HL-60 (cell line): ENCODE results near the gene PRRC2C.

Experiments
- DNase-seq, 2 experiments: peaks; one replicate each; pipeline ENCODE4 v3.0.0-alpha.2; 2010 to 2020; ENCODE audit warnings: low read depth in 1 of 2, low spot score in 1 of 2
- H3K27ac ChIP-seq: fragments of 250-450 bp; sonication (Bioruptor Pico); replicated peaks from 2 replicates; pipeline ENCODE4 v1.5.1; 2020; ENCODE audit warnings: mild to moderate bottlenecking, moderate library complexity
- H3K27me3 ChIP-seq: fragments of 250-450 bp; sonication (Bioruptor Pico); 2 replicates; pipeline ENCODE4 v1.5.1; 2021; ENCODE audit warnings: mild to moderate bottlenecking, moderate library complexity; ENCODE audit not compliant: insufficient read depth, poor library complexity, severe bottlenecking
- H3K4me3 ChIP-seq: replicated peaks from 2 replicates; pipeline ENCODE4 v1.5.1; 2011; ENCODE audit warnings: mild to moderate bottlenecking, control low read depth, low read length; ENCODE audit not compliant: insufficient read depth
- CTCF ChIP-seq: IDR thresholded peaks from one replicate; pipeline ENCODE4 v1.5.1; 2011; ENCODE audit warnings: low read length, control low read depth, inconsistent platforms; ENCODE audit not compliant: insufficient read depth
- GABPA ChIP-seq: IDR thresholded peaks from 2 replicates; pipeline ENCODE4 v1.6.1; 2012; ENCODE audit warnings: low read depth
- POLR2AphosphoS5 ChIP-seq: IDR thresholded peaks from 2 replicates; pipeline ENCODE4 v1.6.1; 2012; ENCODE audit warnings: low read depth
- REST ChIP-seq: IDR thresholded peaks from 2 replicates; pipeline ENCODE4 v1.6.1; 2012; ENCODE audit warnings: low read depth; ENCODE audit not compliant: insufficient replicate concordance
- SPI1 ChIP-seq: IDR thresholded peaks from 2 replicates; pipeline ENCODE4 v1.6.1; 2012; ENCODE audit warnings: low read depth, mild to moderate bottlenecking, borderline replicate concordance

PRRC2C gene

GRCh38 chr1:171500803-171501202 is 15.5 kb downstream of the PRRC2C start:
- DNase-seq: no peak
- Histone ChIP-seq H3K27ac (no peak overlapping the region), H3K4me3 (no peak overlapping the region), H3K27me3 (no peaks in the 10 kb centered on the region)
- TF ChIP-seq SPI1: no peak
- TF ChIP-seq REST: no peak

GRCh38 chr1:171501305-171502024 is 16.1 kb downstream of the PRRC2C start:
- Histone ChIP-seq H3K4me3 (no peak overlapping the region), H3K27me3 (no peaks in the 10 kb centered on the region), H3K27ac (no peak overlapping the region)
- DNase-seq: no peak
- TF ChIP-seq SPI1: no peak
- no peak for TF ChIP-seq GABPA

- H3K27ac ChIP-seq: no peak overlapping the region
- TF ChIP-seq CTCF (no peak), GABPA (no peak), POLR2AphosphoS5 (no peak), REST (no peak), SPI1 (no peak)
- H3K4me3 ChIP-seq: no peak overlapping the region
- H3K27me3 ChIP-seq: no peaks in the 10 kb centered on the region
- no peak for DNase-seq
These were observed 21.4 kb downstream of the PRRC2C start for GRCh38 chr1:171506525-171507304.

GRCh38 chr1:171507435-171507834 is 22.1 kb downstream of the PRRC2C start:
- Histone ChIP-seq H3K27me3 (no peaks in the 10 kb centered on the region), H3K27ac (no peak overlapping the region), H3K4me3 (no peak overlapping the region)
- TF ChIP-seq POLR2AphosphoS5: no peak
- no peak for TF ChIP-seq SPI1
- TF ChIP-seq REST: no peak
- no peak for TF ChIP-seq CTCF
- no peak for TF ChIP-seq GABPA
- no peak for DNase-seq
